MM.1S (cell line): ENCODE data around the gene SLC35F5.

Experiments used
- DNase-seq: peaks from one replicate; pipeline ENCODE4 v3.0.0-alpha.2; 2015
- H2AFZ ChIP-seq: fragments of 300-600 bp; sonication (generic); 2 replicates; pipeline ENCODE4 v1.6.0; 2016; ENCODE audit warnings: antibody characterized with exemption, low read length
- H3F3A ChIP-seq: fragments of 300-600 bp; sonication (generic); 2 replicates; pipeline ENCODE4 v1.6.1; 2016; ENCODE audit warnings: mild to moderate bottlenecking, antibody characterized with exemption, low read length, moderate library complexity, mixed read lengths; ENCODE audit not compliant: insufficient read depth
- H3K27ac ChIP-seq: fragments of 300-600 bp; sonication (generic); 2 replicates; pipeline ENCODE4 v1.5.1; 2016; ENCODE audit warnings: mild to moderate bottlenecking, low read length
- H3K27me3 ChIP-seq: fragments of 300-600 bp; sonication (generic); replicated peaks from 2 replicates; pipeline ENCODE4 v1.6.0; 2016; ENCODE audit warnings: low read length; ENCODE audit not compliant: insufficient read depth
- H3K36me3 ChIP-seq: fragments of 300-600 bp; sonication (generic); replicated peaks from 2 replicates; pipeline ENCODE4 v1.6.1; 2016; ENCODE audit warnings: mild to moderate bottlenecking, low read length, mixed read lengths; ENCODE audit not compliant: insufficient read depth
- H3K4me1 ChIP-seq: fragments of 300-600 bp; sonication (generic); 2 replicates; pipeline ENCODE4 v1.6.1; 2016; ENCODE audit warnings: low read length, mixed read lengths
- H3K4me2 ChIP-seq: fragments of 300-600 bp; sonication (generic); 2 replicates; pipeline ENCODE4 v1.6.0; 2016; ENCODE audit warnings: low read depth, low read length
- H3K4me3 ChIP-seq: fragments of 300-600 bp; sonication (generic); 2 replicates; pipeline ENCODE4 v1.5.1; 2016; ENCODE audit warnings: low read length, mixed read lengths
- H3K79me2 ChIP-seq: fragments of 300-600 bp; sonication (generic); 2 replicates; pipeline ENCODE4 v1.6.1; 2016; ENCODE audit warnings: mixed run types, low read length, mixed read lengths
- H3K9ac ChIP-seq: fragments of 300-600 bp; sonication (generic); 2 replicates; pipeline ENCODE4 v1.6.1; 2016; ENCODE audit warnings: low read length, mixed read lengths
- H3K9me2 ChIP-seq: fragments of 300-600 bp; sonication (generic); replicated peaks from 2 replicates; pipeline ENCODE4 v1.6.1; 2016; ENCODE audit warnings: mild to moderate bottlenecking, low read length, mixed read lengths; ENCODE audit not compliant: insufficient read depth
- H3K9me3 ChIP-seq: fragments of 300-600 bp; sonication (generic); replicated peaks from 2 replicates; pipeline ENCODE4 v1.6.1; 2016; ENCODE audit warnings: mild to moderate bottlenecking, low read length, mixed read lengths; ENCODE audit not compliant: insufficient read depth
- H4K20me1 ChIP-seq: fragments of 300-600 bp; sonication (generic); 2 replicates; pipeline ENCODE4 v1.6.1; 2016; ENCODE audit warnings: mild to moderate bottlenecking, low read length, moderate library complexity, mixed read lengths; ENCODE audit not compliant: insufficient read depth
- EZH2 ChIP-seq: fragments of 300-600 bp; sonication (generic); optimal IDR thresholded peaks from 2 replicates; pipeline ENCODE3; 2017; ENCODE audit warnings: low read depth, mild to moderate bottlenecking, antibody characterized with exemption, low read length, mixed read lengths
- EZH2phosphoT487 ChIP-seq: fragments of 300-600 bp; sonication (generic); IDR thresholded peaks from 2 replicates; pipeline ENCODE4 v1.6.1; 2018; ENCODE audit warnings: antibody characterized with exemption, low read length
- TF ChIP-seq, protein P1 (sequence below): fragments of 300-600 bp; sonication (generic); IDR thresholded peaks from 2 replicates; pipeline ENCODE4 v1.5.1; 2016; ENCODE audit warnings: antibody characterized with exemption, low read length, mixed read lengths

The SLC35F5 gene

DNA sequence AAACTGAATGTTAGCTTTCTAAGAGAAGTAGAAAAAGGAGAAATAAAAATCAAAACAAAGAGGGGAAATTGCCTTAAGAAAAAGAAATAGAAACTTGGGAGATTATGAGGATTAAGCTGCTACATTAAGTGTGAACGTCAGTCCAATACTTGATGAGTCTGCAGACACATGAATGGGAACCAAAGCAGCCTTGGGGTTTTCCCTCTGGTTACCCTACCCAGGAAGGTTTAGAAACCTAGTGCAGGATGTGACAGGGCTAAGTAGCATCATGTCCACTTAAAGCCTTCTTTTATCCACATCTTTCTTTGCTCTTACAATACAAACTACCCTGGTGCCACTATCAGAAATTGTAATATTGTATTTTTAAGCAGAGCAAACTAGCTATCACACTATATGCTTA, 22.3 kb downstream of the SLC35F5 start:
- H3K9ac ChIP-seq = 0 out of 2 replicates have a peak overlapping the region, but pooled peaks have one; percentile 3
- TF ChIP-seq EZH2phosphoT487 (no peak), EZH2 (no peak)
- TF ChIP-seq, protein P1, sequence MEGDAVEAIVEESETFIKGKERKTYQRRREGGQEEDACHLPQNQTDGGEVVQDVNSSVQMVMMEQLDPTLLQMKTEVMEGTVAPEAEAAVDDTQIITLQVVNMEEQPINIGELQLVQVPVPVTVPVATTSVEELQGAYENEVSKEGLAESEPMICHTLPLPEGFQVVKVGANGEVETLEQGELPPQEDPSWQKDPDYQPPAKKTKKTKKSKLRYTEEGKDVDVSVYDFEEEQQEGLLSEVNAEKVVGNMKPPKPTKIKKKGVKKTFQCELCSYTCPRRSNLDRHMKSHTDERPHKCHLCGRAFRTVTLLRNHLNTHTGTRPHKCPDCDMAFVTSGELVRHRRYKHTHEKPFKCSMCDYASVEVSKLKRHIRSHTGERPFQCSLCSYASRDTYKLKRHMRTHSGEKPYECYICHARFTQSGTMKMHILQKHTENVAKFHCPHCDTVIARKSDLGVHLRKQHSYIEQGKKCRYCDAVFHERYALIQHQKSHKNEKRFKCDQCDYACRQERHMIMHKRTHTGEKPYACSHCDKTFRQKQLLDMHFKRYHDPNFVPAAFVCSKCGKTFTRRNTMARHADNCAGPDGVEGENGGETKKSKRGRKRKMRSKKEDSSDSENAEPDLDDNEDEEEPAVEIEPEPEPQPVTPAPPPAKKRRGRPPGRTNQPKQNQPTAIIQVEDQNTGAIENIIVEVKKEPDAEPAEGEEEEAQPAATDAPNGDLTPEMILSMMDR = no peak
- H3F3A ChIP-seq = peaks cover 13% of the 10 kb centered on the region
- peak overlapping the region; percentile 17; the same call in 1 of the 2 replicates for H3K4me2 ChIP-seq
- DNase-seq = peak; percentile 86
- no peaks in the 10 kb centered on the region for H3K27me3 ChIP-seq
- peaks cover 18% of the 10 kb centered on the region for H3K4me1 ChIP-seq
- H3K9me2 ChIP-seq = no peaks in the 10 kb centered on the region
- no peaks in the 10 kb centered on the region for H4K20me1 ChIP-seq
- no peaks in the 10 kb centered on the region for H3K9me3 ChIP-seq
- no peaks in the 10 kb centered on the region for H3K36me3 ChIP-seq
- no peak overlapping the region for H3K4me3 ChIP-seq
- H3K79me2 ChIP-seq = no peaks in the 10 kb centered on the region
- H3K27ac ChIP-seq = peak overlapping the region; percentile 36; the same call in 1 of the 2 replicates
- no peak overlapping the region for H2AFZ ChIP-seq

DNA sequence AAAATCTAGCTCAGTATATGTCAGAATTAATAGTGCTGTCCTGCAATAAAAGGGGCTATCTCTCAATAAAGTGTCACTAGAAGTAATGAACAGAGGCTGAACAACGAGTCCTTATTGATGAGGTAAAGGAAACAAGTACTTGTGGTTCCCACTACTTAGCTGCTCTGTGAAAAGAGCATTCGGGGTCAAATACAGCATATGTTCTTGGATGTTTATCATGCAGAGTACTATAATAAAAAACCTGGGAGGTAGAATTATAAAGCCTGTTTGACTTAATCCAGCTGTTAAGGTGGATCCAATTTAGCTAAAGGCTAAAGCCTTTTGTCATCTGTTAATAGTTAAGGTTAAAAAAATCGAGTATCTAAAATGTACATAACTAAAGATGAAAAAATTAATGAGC, 32.4 kb downstream of the SLC35F5 start:
- Histone ChIP-seq H3K4me3 (no peak overlapping the region), H3F3A (no peaks in the 10 kb centered on the region), H3K27me3 (no peaks in the 10 kb centered on the region), H2AFZ (no peak overlapping the region), H3K4me2 (no peak overlapping the region), H3K79me2 (no peaks in the 10 kb centered on the region), H3K36me3 (no peaks in the 10 kb centered on the region), H3K27ac (no peak overlapping the region), H4K20me1 (no peaks in the 10 kb centered on the region), H3K9me2 (no peaks in the 10 kb centered on the region), H3K9ac (no peak overlapping the region), H3K9me3 (no peaks in the 10 kb centered on the region), H3K4me1 (no peaks in the 10 kb centered on the region)
- TF ChIP-seq EZH2 (no peak), EZH2phosphoT487 (no peak)
- TF ChIP-seq, protein P1 = no peak
- DNase-seq = no peak

DNA sequence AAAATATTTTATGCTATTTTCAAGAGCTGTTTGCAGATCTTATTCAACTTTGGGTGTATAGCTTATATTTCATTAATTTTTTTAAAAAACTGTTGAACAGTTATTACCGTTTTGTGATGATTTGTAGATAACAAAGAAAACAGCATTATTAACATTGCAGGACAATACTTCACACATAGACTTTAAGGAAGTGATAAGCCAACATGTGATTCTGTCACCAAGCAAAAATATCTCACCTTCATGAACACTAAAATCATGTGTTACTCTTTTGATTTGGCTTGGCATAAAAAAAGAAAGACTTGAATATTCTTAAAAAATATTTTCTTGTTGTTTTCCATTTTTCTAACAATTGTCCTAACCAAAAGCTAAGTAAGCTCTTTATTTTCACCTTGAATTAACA, 33.0 kb downstream of the SLC35F5 start:
- H3K36me3 ChIP-seq = no peaks in the 10 kb centered on the region
- no peaks in the 10 kb centered on the region for H4K20me1 ChIP-seq
- H3K4me1 ChIP-seq = no peaks in the 10 kb centered on the region

More for the DNA sequence above, 33.0 kb downstream of the SLC35F5 start:
- Histone ChIP-seq H3K4me3 (no peak overlapping the region), H3K9me2 (no peaks in the 10 kb centered on the region), H2AFZ (no peak overlapping the region), H3K9me3 (no peaks in the 10 kb centered on the region), H3K4me2 (no peak overlapping the region), H3K9ac (no peak overlapping the region), H3F3A (no peaks in the 10 kb centered on the region), H3K27ac (no peak overlapping the region), H3K27me3 (no peaks in the 10 kb centered on the region), H3K79me2 (no peaks in the 10 kb centered on the region)
- DNase-seq = no peak
- TF ChIP-seq EZH2phosphoT487 (no peak), EZH2 (no peak)
- TF ChIP-seq, protein P1 = no peak
